Psoas muscle (tissue), 8 donors: ENCODE measurements around the gene RBBP8. TPM values are rescaled to one million over a fixed set of nuclear protein-coding genes. Genes with fewer than 3 reads are reported as not detected.

Experiments used
- ATAC-seq, 4 donors: fragments of 200-7000 bp; cut with Tn5 transposase; one replicate each; pipeline ENCODE4 v1.9.1; 2020; ENCODE audit warnings: moderate library complexity in 3 of 4, mild to moderate bottlenecking in 2 of 4
- DNase-seq, 2 donors: peaks; one replicate each; pipeline ENCODE4 v3.0.0-alpha.2; 2020
- H3K27ac ChIP-seq: fragments of 200-600 bp; one replicate; pipeline ENCODE4 v1.8.0; 2022
- H3K27me3 ChIP-seq, 3 donors: fragments of 200-600 bp in 1 of 3; one replicate each; pipeline versions ENCODE4 v1.6.1 to v1.8.0; 2013 to 2022; ENCODE audit warnings: low read length in 2 of 3, mild to moderate bottlenecking in 2 of 3, moderate library complexity in 1 of 3; ENCODE audit not compliant: insufficient read depth in 3 of 3
- H3K36me3 ChIP-seq, 2 donors: fragments of 200-600 bp in 1 of 2; one replicate each; pipeline versions ENCODE4 v1.6.1 to v1.8.0; 2013 to 2022; ENCODE audit warnings: low read depth in 1 of 2, mild to moderate bottlenecking in 1 of 2, moderate library complexity in 1 of 2; ENCODE audit not compliant: insufficient read depth in 1 of 2
- H3K4me1 ChIP-seq: fragments of 200-600 bp; one replicate; pipeline ENCODE4 v1.8.0; 2022
- H3K4me3 ChIP-seq: fragments of 200-600 bp; one replicate; pipeline ENCODE4 v1.8.0; 2022; ENCODE audit warnings: mild to moderate bottlenecking
- H3K9me3 ChIP-seq: fragments of 200-600 bp; one replicate; pipeline ENCODE4 v1.8.0; 2022
- CTCF ChIP-seq: fragments of 200-600 bp; IDR thresholded peaks from one replicate; pipeline ENCODE4 v1.8.0; 2022; ENCODE audit warnings: antibody characterized with exemption
- WGBS, 3 donors: extraction: QIAGEN DNeasy Blood & Tissue Kit; methylation state at CpG; one replicate each; pipeline versions ENCODE4 v1.1.6 to v1.1.7; 2013; 5-methylcytosine and 5-hydroxymethylcytosine counted together
- intact Hi-C, 2 donors: fragments of 100-400 bp; cut with DNase I; formaldehyde crosslinking; loops; one replicate each; pipeline versions ENCODE4 v1.11.0 to v1.14.2; 2022
- polyA plus RNA-seq, 3 donors: library from polyadenylated mRNA; stranded (reverse); fragments of 200-250 nt; gene quantifications; one replicate each; pipeline ENCODE4 v1.2.3, GENCODE V29; 2013
- total RNA-seq, 4 donors: library from RNA; stranded (reverse); fragmentation: NEBNext Ultra II Directional in 2 of 4; extraction: Animal tissue kit (Norgen Biotek cat#: 25700) in 2 of 4; gene quantifications; one replicate each; pipeline versions ENCODE4 v1.2.1 to v1.2.4, GENCODE V29; 2021 to 2023
- donor health status: healthy with polysubstance abuse.
- donor health status: DM: no; HTN: no; CAD: no; lungs with moderate emphysema.
- donor health status: Bipolar disorder and iron deficiency.
- donor health status: healthy.
- donor health status: DM: yes; HTN: yes; CAD: no.
- donor health status: DM: no; HTN: no; CAD: no.
- donor health status: DM: no; HTN: no; CAD: no.
- donor health status: DM: yes; HTN: yes; CAD: no.

Gene RBBP8
- total and polyA plus RNA-seq, 7 donors = 2.0 to 6.6 (median 2.8) TPM

GRCh38 chr18:23043803-23044376 lies 110.8 kb downstream of the RBBP8 start:
- Histone ChIP-seq H3K27ac (no peak overlapping the region), H3K4me1 (no peaks in the 10 kb centered on the region), H3K4me3 (no peak overlapping the region), H3K27me3 (peaks cover 0 to 2% (median 0%) of the 10 kb centered on the region in 3 donors), H3K9me3 (no peaks in the 10 kb centered on the region), H3K36me3 (no peaks in the 10 kb centered on the region)
- TF ChIP-seq CTCF = no peak
- WGBS, 3 donors = 84 to 88% (median 84%) methylated on average over 7 of the region's 7 CpGs
- DNase-seq (no peak), ATAC-seq (no peak)
- intact Hi-C loops = no loop called here

- intact Hi-C loops = no loop called here
- TF ChIP-seq CTCF = no peak
- H3K27ac ChIP-seq = no peak overlapping the region
- no peak overlapping the region for H3K4me3 ChIP-seq
- ATAC-seq (no peak), DNase-seq (no peak)
- peaks cover 0 to 2% (median 0%) of the 10 kb centered on the region in 3 donors for H3K27me3 ChIP-seq
- H3K9me3 ChIP-seq = no peaks in the 10 kb centered on the region
- no peaks in the 10 kb centered on the region for H3K36me3 ChIP-seq
- no peaks in the 10 kb centered on the region for H3K4me1 ChIP-seq
- WGBS, 3 donors = 90 to 92% (median 91%) methylated on average over 5 of the region's 5 CpGs
These were observed 116.7 kb downstream of the RBBP8 start for GRCh38 chr18:23049698-23050373.

- no peak for DNase-seq
- H3K9me3 ChIP-seq = no peaks in the 10 kb centered on the region
- 18 to 33% (median 20%) methylated on average over 15 of the region's 15 CpGs for WGBS, 3 donors
- H3K27me3 ChIP-seq = peaks cover 0 to 5% (median 0%) of the 10 kb centered on the region in 3 donors
- intact Hi-C loops = no loop called here
- H3K4me3 ChIP-seq = no peak overlapping the region
- H3K27ac ChIP-seq = no peak overlapping the region
- H3K36me3 ChIP-seq = no peaks in the 10 kb centered on the region
- no peak for ATAC-seq
- TF ChIP-seq CTCF = no peak
- H3K4me1 ChIP-seq = no peaks in the 10 kb centered on the region
These were observed 120.8 kb downstream of the RBBP8 start for GRCh38 chr18:23053776-23054457.

- Histone ChIP-seq H3K4me3 (no peak overlapping the region), H3K9me3 (no peaks in the 10 kb centered on the region), H3K27ac (no peak overlapping the region), H3K4me1 (no peaks in the 10 kb centered on the region), H3K27me3 (peaks cover 0 to 5% (median 0%) of the 10 kb centered on the region in 3 donors), H3K36me3 (no peaks in the 10 kb centered on the region)
- ATAC-seq (no peak), DNase-seq (no peak)
- TF ChIP-seq CTCF = no peak
- intact Hi-C loops = no loop called here
- WGBS, 3 donors = 81 to 87% (median 82%) methylated on average over 6 of the region's 6 CpGs
These were observed 121.4 kb downstream of the RBBP8 start for GRCh38 chr18:23054553-23054952.
